ENCODE results near the gene JAML. TPM values are rescaled to one million over a fixed set of nuclear protein-coding genes. Genes with fewer than 3 reads are reported as not detected.

JAML gene
- total RNA-seq, 1 donor, result not detected

GRCh38 chr11:118243993-118244762, 19.4 kb upstream of the JAML start:
- Histone ChIP-seq H3K4me3 (ENCODE audit: insufficient read depth, low read length) (no peak overlapping the region), H3K27me3 (ENCODE audit: insufficient read depth, low read length) (peaks cover 4% of the 10 kb centered on the region)
- no peak for TF ChIP-seq CTCF (IDR thresholded peaks at IDR 0.05; ENCODE audit: extremely low read depth, low read depth, low read length)

GRCh38 chr11:118243161-118243560, 18.4 kb upstream of the JAML start:
- Histone ChIP-seq H3K4me2 (ENCODE audit: insufficient read depth, low read length) (no peak overlapping the region), H3K36me3 (ENCODE audit: insufficient read depth, low read length) (no peaks in the 10 kb centered on the region), H3K9me3 (ENCODE audit: low read depth, low read length) (no peaks in the 10 kb centered on the region), H3K27ac (ENCODE audit: low read depth, low read length) (no peak overlapping the region), H3K4me3 (ENCODE audit: insufficient read depth, low read length) (no peak overlapping the region), H3K4me1 (ENCODE audit: insufficient read depth, low read length) (no peaks in the 10 kb centered on the region), H4K20me1 (ENCODE audit: insufficient read depth, low read length) (no peaks in the 10 kb centered on the region), H3K79me2 (ENCODE audit: insufficient read depth, low read length) (no peaks in the 10 kb centered on the region), H3K27me3 (ENCODE audit: insufficient read depth, low read length) (peaks cover 4% of the 10 kb centered on the region), H2AFZ (ENCODE audit: low read length) (no peak overlapping the region)
- no peak for TF ChIP-seq CTCF (IDR thresholded peaks at IDR 0.05; ENCODE audit: extremely low read depth, low read depth, low read length)
- DNase-seq (ENCODE audit: insufficient read length, low spot score, missing footprints), result no peak

More at GRCh38 chr11:118243993-118244762, 19.4 kb upstream of the JAML start:
- Histone ChIP-seq H3K4me2 (ENCODE audit: insufficient read depth, low read length) (no peak overlapping the region), H4K20me1 (ENCODE audit: insufficient read depth, low read length) (no peaks in the 10 kb centered on the region), H3K27ac (ENCODE audit: low read depth, low read length) (no peak overlapping the region), H3K9me3 (ENCODE audit: low read depth, low read length) (no peaks in the 10 kb centered on the region), H3K4me1 (ENCODE audit: insufficient read depth, low read length) (no peaks in the 10 kb centered on the region), H3K36me3 (ENCODE audit: insufficient read depth, low read length) (no peaks in the 10 kb centered on the region), H2AFZ (ENCODE audit: low read length) (no peak overlapping the region), H3K79me2 (ENCODE audit: insufficient read depth, low read length) (no peaks in the 10 kb centered on the region)
- no peak for DNase-seq (ENCODE audit: insufficient read length, low spot score, missing footprints)

- no peak for DNase-seq (ENCODE audit: insufficient read length, low spot score, missing footprints)
- Histone ChIP-seq H3K4me1 (ENCODE audit: insufficient read depth, low read length) (no peaks in the 10 kb centered on the region), H3K27me3 (ENCODE audit: insufficient read depth, low read length) (peaks cover 4% of the 10 kb centered on the region), H2AFZ (ENCODE audit: low read length) (no peak overlapping the region), H3K36me3 (ENCODE audit: insufficient read depth, low read length) (no peaks in the 10 kb centered on the region), H3K4me2 (ENCODE audit: insufficient read depth, low read length) (no peak overlapping the region), H3K9me3 (ENCODE audit: low read depth, low read length) (no peaks in the 10 kb centered on the region), H3K4me3 (ENCODE audit: insufficient read depth, low read length) (no peak overlapping the region), H4K20me1 (ENCODE audit: insufficient read depth, low read length) (no peaks in the 10 kb centered on the region), H3K79me2 (ENCODE audit: insufficient read depth, low read length) (no peaks in the 10 kb centered on the region), H3K27ac (ENCODE audit: low read depth, low read length) (no peak overlapping the region)
- no peak for TF ChIP-seq CTCF (IDR thresholded peaks at IDR 0.05; ENCODE audit: extremely low read depth, low read depth, low read length)
Observed at GRCh38 chr11:118241764-118242098, 16.9 kb upstream of the JAML start.

- TF ChIP-seq CTCF (IDR thresholded peaks at IDR 0.05; ENCODE audit: extremely low read depth, low read depth, low read length), result no peak
- Histone ChIP-seq H3K27me3 (ENCODE audit: insufficient read depth, low read length) (peaks cover 4% of the 10 kb centered on the region), H3K27ac (ENCODE audit: low read depth, low read length) (no peak overlapping the region), H3K79me2 (ENCODE audit: insufficient read depth, low read length) (no peaks in the 10 kb centered on the region), H3K9me3 (ENCODE audit: low read depth, low read length) (no peaks in the 10 kb centered on the region), H3K4me3 (ENCODE audit: insufficient read depth, low read length) (no peak overlapping the region), H3K36me3 (ENCODE audit: insufficient read depth, low read length) (no peaks in the 10 kb centered on the region), H2AFZ (ENCODE audit: low read length) (no peak overlapping the region), H3K4me1 (ENCODE audit: insufficient read depth, low read length) (no peaks in the 10 kb centered on the region), H4K20me1 (ENCODE audit: insufficient read depth, low read length) (no peaks in the 10 kb centered on the region), H3K4me2 (ENCODE audit: insufficient read depth, low read length) (no peak overlapping the region)
- no peak for DNase-seq (ENCODE audit: insufficient read length, low spot score, missing footprints)
Observed at GRCh38 chr11:118240999-118241763, 16.4 kb upstream of the JAML start.

Measured in osteoblast (primary cell).